Ishikawa (cell line): ENCODE measurements around the gene HHAT.

Experiments
- CEBPB ChIP-seq: IDR thresholded peaks from 2 replicates; pipeline ENCODE4 v1.6.1; 2012
- CREB1 ChIP-seq: IDR thresholded peaks from 2 replicates; pipeline ENCODE4 v1.6.1; 2012; ENCODE audit warnings: low read depth
- EGR1 ChIP-seq: IDR thresholded peaks from 2 replicates; pipeline ENCODE4 v1.6.1; 2012
- EP300 ChIP-seq: IDR thresholded peaks from 2 replicates; pipeline ENCODE4 v1.6.1; 2012; ENCODE audit warnings: borderline replicate concordance
- FOXM1 ChIP-seq: IDR thresholded peaks from 2 replicates; pipeline ENCODE4 v1.6.1; 2012; ENCODE audit warnings: low read depth, borderline replicate concordance
- MAX ChIP-seq: IDR thresholded peaks from 2 replicates; pipeline ENCODE4 v1.6.1; 2012
- NFIC ChIP-seq: IDR thresholded peaks from 2 replicates; pipeline ENCODE4 v1.6.1; 2012
- RAD21 ChIP-seq: IDR thresholded peaks from 2 replicates; pipeline ENCODE4 v1.6.1; 2012; ENCODE audit warnings: low read depth
- REST ChIP-seq: IDR thresholded peaks from 2 replicates; pipeline ENCODE4 v1.6.1; 2012; ENCODE audit warnings: low read depth, mild to moderate bottlenecking
- TAF1 ChIP-seq: IDR thresholded peaks from 2 replicates; pipeline ENCODE4 v1.6.1; 2012; ENCODE audit warnings: low read depth, mild to moderate bottlenecking
- TCF12 ChIP-seq: IDR thresholded peaks from 2 replicates; pipeline ENCODE4 v1.6.1; 2012; ENCODE audit warnings: low read depth
- TEAD4 ChIP-seq: IDR thresholded peaks from 2 replicates; pipeline ENCODE4 v1.6.1; 2012
- USF1 ChIP-seq: IDR thresholded peaks from 2 replicates; pipeline ENCODE4 v1.6.1; 2012
- YY1 ChIP-seq: IDR thresholded peaks from 2 replicates; pipeline ENCODE4 v1.6.1; 2012; ENCODE audit warnings: low read depth
- ZBTB7A ChIP-seq: IDR thresholded peaks from 2 replicates; pipeline ENCODE4 v1.6.1; 2012; ENCODE audit warnings: low read depth

HHAT gene

GRCh38 chr1:210361665-210362064 is 33.0 kb downstream of the HHAT start:
- TF ChIP-seq ZBTB7A (no peak), RAD21 (no peak), CEBPB (no peak), CREB1 (no peak), TEAD4 (no peak), NFIC (no peak), EP300 (no peak), USF1 (no peak), EGR1 (no peak), REST (no peak), MAX (no peak), YY1 (no peak), FOXM1 (no peak), TAF1 (no peak), TCF12 (no peak)

GRCh38 chr1:210362526-210362925 is 33.8 kb downstream of the HHAT start:
- TF ChIP-seq EGR1 (no peak), TAF1 (no peak), REST (no peak), RAD21 (no peak), FOXM1 (no peak), NFIC (no peak), YY1 (no peak), USF1 (no peak), EP300 (no peak), CEBPB (no peak), ZBTB7A (no peak), TCF12 (no peak), CREB1 (no peak)

GRCh38 chr1:210363119-210363518 is 34.4 kb downstream of the HHAT start:
- TF ChIP-seq REST (no peak), NFIC (no peak), TEAD4 (no peak), EP300 (no peak), ZBTB7A (no peak), FOXM1 (no peak), EGR1 (no peak), TCF12 (no peak), CEBPB (no peak), YY1 (no peak)

- TF ChIP-seq TAF1 = no peak
- TF ChIP-seq ZBTB7A = no peak
- TF ChIP-seq TEAD4 = no peak
- no peak for TF ChIP-seq EP300
- no peak for TF ChIP-seq FOXM1
- TF ChIP-seq USF1 = no peak
- no peak for TF ChIP-seq TCF12
- no peak for TF ChIP-seq MAX
- TF ChIP-seq CREB1 = no peak
- TF ChIP-seq REST = no peak
- no peak for TF ChIP-seq YY1
- TF ChIP-seq EGR1 = no peak
- no peak for TF ChIP-seq NFIC
- no peak for TF ChIP-seq CEBPB
- TF ChIP-seq RAD21 = no peak
These were observed 35.8 kb downstream of the HHAT start for GRCh38 chr1:210364479-210364878.
